RCC 7860 (cell line): ENCODE results near the gene AHRR.
"Not testable (repeated sequence)": the region's sequence is repeated elsewhere in the genome, so short reads cannot be mapped to it uniquely, and the experiment has no call there.

Source experiments
- DNase-seq: peaks from one replicate; pipeline ENCODE4 v3.0.0-alpha.2; 2015; ENCODE audit warnings: low spot score
- FAIRE-seq: peaks from 2 replicates; lab custom pipeline; 2012; peaks lifted over from hg19 to GRCh38; lab: Jason Lieb, UNC

The AHRR gene

GRCh38 chr5:375921-376798, 54.6 kb downstream of the AHRR start:
- FAIRE-seq (no peak), DNase-seq (no peak)

- no peak for FAIRE-seq
- no peak for DNase-seq
Measured at GRCh38 chr5:376799-377325, 55.3 kb downstream of the AHRR start.

GRCh38 chr5:377326-377981, 55.9 kb downstream of the AHRR start:
- DNase-seq (no peak), FAIRE-seq (no peak)

- no peak for DNase-seq
Measured at GRCh38 chr5:378301-378891, 56.9 kb downstream of the AHRR start.

GRCh38 chr5:378976-379742, 57.6 kb downstream of the AHRR start:
- DNase-seq: no peak
- no peak for FAIRE-seq

More at GRCh38 chr5:378301-378891, 56.9 kb downstream of the AHRR start:
- no peak for FAIRE-seq

- DNase-seq (no peak), FAIRE-seq (no peak)
Measured at GRCh38 chr5:380701-381309, 59.3 kb downstream of the AHRR start.

- FAIRE-seq (no peak), DNase-seq (no peak)
Measured at GRCh38 chr5:383066-383465, 61.6 kb downstream of the AHRR start.

- no peak for FAIRE-seq
- DNase-seq: no peak
Measured at GRCh38 chr5:383621-384020, 62.1 kb downstream of the AHRR start.

GRCh38 chr5:384576-384975, 63.1 kb downstream of the AHRR start:
- not testable (repeated sequence) for FAIRE-seq, DNase-seq

- no peak for FAIRE-seq
- no peak for DNase-seq
Measured at GRCh38 chr5:385321-385720, 63.8 kb downstream of the AHRR start.

- FAIRE-seq: no peak
- DNase-seq: no peak
Measured at GRCh38 chr5:386432-387341, 65.2 kb downstream of the AHRR start.

- DNase-seq: no peak
- FAIRE-seq: no peak
Measured at GRCh38 chr5:387491-388265, 66.2 kb downstream of the AHRR start.

- FAIRE-seq (no peak), DNase-seq (no peak)
Measured at GRCh38 chr5:388266-389196, 67.0 kb downstream of the AHRR start.

GRCh38 chr5:389197-389821, 67.8 kb downstream of the AHRR start:
- FAIRE-seq (no peak), DNase-seq (no peak)

- DNase-seq: no peak
- no peak for FAIRE-seq
Measured at GRCh38 chr5:389891-390622, 68.5 kb downstream of the AHRR start.
